Glutamatergic neuron (in vitro differentiated cells): ENCODE results near the gene CEP128. TPM values are rescaled to one million over a fixed set of nuclear protein-coding genes. Genes with fewer than 3 reads are reported as not detected.

Experiments used
- DNase-seq: peaks from one replicate; pipeline ENCODE4 v3.0.0; 2022
- H3K27ac Mint-ChIP-seq: one replicate; pipeline ENCODE4 v1.8.0; 2020; ENCODE audit warnings: mild to moderate bottlenecking, mixed read lengths, inconsistent platforms; ENCODE audit not compliant: unreplicated experiment
- H3K27me3 Mint-ChIP-seq: one replicate; pipeline ENCODE4 v1.8.0; 2020; ENCODE audit warnings: mild to moderate bottlenecking, moderate library complexity, mixed read lengths, inconsistent platforms; ENCODE audit not compliant: unreplicated experiment
- H3K36me3 Mint-ChIP-seq: one replicate; pipeline ENCODE4 v1.8.0; 2020; ENCODE audit warnings: mild to moderate bottlenecking, mixed read lengths, inconsistent platforms; ENCODE audit not compliant: unreplicated experiment
- H3K4me1 Mint-ChIP-seq: one replicate; pipeline ENCODE4 v1.8.0; 2020; ENCODE audit warnings: mild to moderate bottlenecking, low read depth, mixed read lengths, inconsistent platforms; ENCODE audit not compliant: unreplicated experiment
- H3K4me3 Mint-ChIP-seq: one replicate; pipeline ENCODE4 v1.8.0; 2020; ENCODE audit warnings: mild to moderate bottlenecking, mixed read lengths, inconsistent platforms; ENCODE audit not compliant: unreplicated experiment
- H3K9me3 Mint-ChIP-seq: one replicate; pipeline ENCODE4 v1.8.0; 2020; ENCODE audit warnings: mild to moderate bottlenecking, moderate library complexity, mixed read lengths, inconsistent platforms; ENCODE audit not compliant: unreplicated experiment
- CTCF ChIP-seq: fragments of 200-600 bp; sonication (generic); IDR thresholded peaks from one replicate; pipeline ENCODE4 v1.5.0; 2021; ENCODE audit not compliant: partially characterized antibody, unreplicated experiment
- total RNA-seq: library from RNA; stranded (reverse); fragmentation: NEBNext Ultra II Directional; extraction: Animal tissue kit (Norgen Biotek cat#: 25700); gene quantifications from one replicate; pipeline ENCODE4 v1.2.1, GENCODE V29; 2021; ENCODE audit not compliant: unreplicated experiment

Gene CEP128
- total RNA-seq, 1 donor from 2014 or later, result 38.5 TPM

DNA sequence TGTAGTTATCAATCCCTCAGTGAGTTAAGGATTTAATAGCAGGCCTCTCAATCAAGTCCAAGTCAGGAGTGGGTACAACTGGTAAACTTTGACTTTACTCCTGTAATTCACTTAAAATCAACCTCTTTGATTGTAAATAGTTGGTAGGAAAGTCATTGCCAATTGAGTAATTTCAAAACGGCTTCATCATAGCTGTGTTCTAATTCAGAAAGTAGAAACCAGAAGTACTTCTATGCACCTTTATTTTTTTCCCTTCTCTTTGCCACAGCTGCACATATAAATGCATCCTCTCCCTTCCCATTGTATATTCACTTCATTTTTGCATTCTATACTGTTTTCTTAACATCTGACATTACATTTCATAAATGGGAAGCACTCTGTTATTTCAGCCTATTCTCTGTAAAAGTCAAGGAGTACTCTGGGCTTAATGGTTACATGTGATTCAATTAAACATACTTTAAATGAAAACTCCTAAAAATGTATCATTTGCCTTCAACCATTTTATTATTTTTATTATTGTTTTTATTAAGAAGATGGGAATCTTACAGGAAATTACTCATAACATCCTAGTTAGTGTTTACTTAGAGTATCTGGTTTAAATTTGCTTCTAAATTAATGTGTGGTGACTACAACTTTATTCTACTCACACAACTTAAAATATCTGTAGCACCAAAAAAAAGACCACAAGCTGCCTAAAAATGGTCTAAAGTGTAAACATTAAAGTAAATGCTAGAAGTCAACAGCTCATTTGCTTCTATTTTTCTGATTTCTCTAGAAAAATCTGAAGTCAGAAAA is 171.2 kb downstream of the CEP128 start:
- Mint-ChIP-seq H3K9me3 (no peaks in the 10 kb centered on the region), H3K4me3 (no peak overlapping the region), H3K36me3 (no peaks in the 10 kb centered on the region), H3K4me1 (no peaks in the 10 kb centered on the region), H3K27ac (no peak overlapping the region), H3K27me3 (no peaks in the 10 kb centered on the region)
- DNase-seq, result no peak
- TF ChIP-seq CTCF, result no peak

DNA sequence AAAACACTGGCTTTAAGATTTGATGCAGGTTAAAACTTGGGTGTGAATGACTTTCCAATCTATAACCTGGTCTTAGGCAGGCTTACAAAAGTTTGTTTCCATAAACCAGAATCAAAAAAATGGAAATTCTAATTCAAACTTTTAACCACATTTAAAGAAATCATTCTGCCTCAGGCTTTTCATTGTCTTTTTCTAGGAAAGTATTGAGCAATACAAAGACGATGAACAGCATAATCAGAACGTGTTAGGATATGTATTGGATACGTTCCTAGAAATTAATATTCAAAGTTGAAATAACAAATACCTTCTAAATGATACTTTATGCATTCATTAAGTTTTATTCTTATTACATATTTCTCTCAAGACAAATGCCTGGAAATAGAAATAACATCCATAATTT is 172.9 kb downstream of the CEP128 start:
- no peaks in the 10 kb centered on the region for H3K27me3 Mint-ChIP-seq
- no peak overlapping the region for H3K27ac Mint-ChIP-seq
- H3K9me3 Mint-ChIP-seq, result no peaks in the 10 kb centered on the region
- H3K4me1 Mint-ChIP-seq, result no peaks in the 10 kb centered on the region
- no peak for TF ChIP-seq CTCF
- H3K4me3 Mint-ChIP-seq, result no peak overlapping the region
- no peaks in the 10 kb centered on the region for H3K36me3 Mint-ChIP-seq
- no peak for DNase-seq

GRCh38 chr14:80764921-80765507 is 176.5 kb downstream of the CEP128 start:
- Mint-ChIP-seq H3K27ac (no peak overlapping the region), H3K4me3 (no peak overlapping the region), H3K9me3 (no peaks in the 10 kb centered on the region), H3K27me3 (no peaks in the 10 kb centered on the region), H3K4me1 (no peaks in the 10 kb centered on the region), H3K36me3 (no peaks in the 10 kb centered on the region)
- no peak for DNase-seq
- no peak for TF ChIP-seq CTCF

GRCh38 chr14:80764496-80764895 is 177.0 kb downstream of the CEP128 start:
- no peak overlapping the region for H3K4me3 Mint-ChIP-seq
- no peak overlapping the region for H3K27ac Mint-ChIP-seq
- no peaks in the 10 kb centered on the region for H3K9me3 Mint-ChIP-seq
- no peaks in the 10 kb centered on the region for H3K4me1 Mint-ChIP-seq
- TF ChIP-seq CTCF, result no peak
- DNase-seq, result no peak
- no peaks in the 10 kb centered on the region for H3K27me3 Mint-ChIP-seq
- H3K36me3 Mint-ChIP-seq, result no peaks in the 10 kb centered on the region

GRCh38 chr14:80762641-80763228 is 178.8 kb downstream of the CEP128 start:
- no peaks in the 10 kb centered on the region for H3K9me3 Mint-ChIP-seq
- DNase-seq, result no peak
- TF ChIP-seq CTCF, result no peak
- no peak overlapping the region for H3K27ac Mint-ChIP-seq
- H3K36me3 Mint-ChIP-seq, result no peaks in the 10 kb centered on the region
- no peaks in the 10 kb centered on the region for H3K4me1 Mint-ChIP-seq
- no peak overlapping the region for H3K4me3 Mint-ChIP-seq
- H3K27me3 Mint-ChIP-seq, result no peaks in the 10 kb centered on the region
